Urinary bladder (tissue), 4 donors: Measurements from ENCODE around the gene TRIM17. TPM values are rescaled to one million over a fixed set of nuclear protein-coding genes. Genes with fewer than 3 reads are reported as not detected.

ENCODE experiments used
- DNase-seq: peaks from one replicate; pipeline ENCODE4 v3.0.0-alpha.2; 2015; ENCODE audit errors: extremely low spot score
- H3K27ac ChIP-seq: one replicate; pipeline ENCODE4 v1.5.1; 2013; ENCODE audit warnings: low read depth, mild to moderate bottlenecking, moderate library complexity
- H3K36me3 ChIP-seq: one replicate; pipeline ENCODE4 v1.6.1; 2013; ENCODE audit warnings: mild to moderate bottlenecking, moderate library complexity; ENCODE audit not compliant: insufficient read depth
- H3K4me1 ChIP-seq: one replicate; pipeline ENCODE4 v1.6.1; 2013; ENCODE audit warnings: mild to moderate bottlenecking, moderate library complexity; ENCODE audit not compliant: insufficient read depth
- H3K4me3 ChIP-seq: one replicate; pipeline ENCODE4 v1.5.1; 2013; ENCODE audit warnings: low read depth, low read length
- WGBS: extraction: QIAGEN DNeasy Blood & Tissue Kit; methylation state at CpG from one replicate; pipeline ENCODE4 v1.1.7; 2013; 5-methylcytosine and 5-hydroxymethylcytosine counted together
- polyA plus RNA-seq: library from polyadenylated mRNA; stranded (reverse); fragments of 200-250 nt; gene quantifications from one replicate; pipeline ENCODE4 v1.2.3, GENCODE V29; 2013
- total RNA-seq: library from RNA; depleted of rRNA; stranded (reverse); fragments of >200 nt; gene quantifications from one replicate; pipeline ENCODE4 v1.2.3, GENCODE V29; 2014
- donor health status: healthy with polysubstance abuse.
- donor health status: healthy.

The TRIM17 gene
- total and polyA plus RNA-seq, 2 donors, result 0.57 to 1.9 TPM

- Histone ChIP-seq H3K27ac (no peak overlapping the region), H3K36me3 (no peaks in the 10 kb centered on the region), H3K4me3 (no peak overlapping the region), H3K4me1 (no peaks in the 10 kb centered on the region)
- WGBS, result 79% methylated on average over 8 of the region's 8 CpGs
- no peak for DNase-seq
Observed at GRCh38 chr1:228379666-228380065, 37.0 kb downstream of the TRIM17 start.

- 4% methylated on average over 48 of the region's 48 CpGs for WGBS
- no peak for DNase-seq
Observed at GRCh38 chr1:228378873-228379460, 37.7 kb downstream of the TRIM17 start.

GRCh38 chr1:228378090-228378872 lies 38.4 kb downstream of the TRIM17 start:
- H3K36me3 ChIP-seq, result no peaks in the 10 kb centered on the region
- 6% methylated on average over 69 of the region's 73 CpGs for WGBS

More at GRCh38 chr1:228378873-228379460, 37.7 kb downstream of the TRIM17 start:
- H3K4me3 ChIP-seq, result peak overlapping the region; percentile 39
- no peak overlapping the region for H3K27ac ChIP-seq
- no peaks in the 10 kb centered on the region for H3K36me3 ChIP-seq
- H3K4me1 ChIP-seq, result no peaks in the 10 kb centered on the region

GRCh38 chr1:228377664-228378089 lies 39.0 kb downstream of the TRIM17 start:
- H3K4me1 ChIP-seq, result no peaks in the 10 kb centered on the region
- WGBS, result 69% methylated on average over 5 of the region's 5 CpGs
- DNase-seq, result no peak
- H3K36me3 ChIP-seq, result no peaks in the 10 kb centered on the region
- no peak overlapping the region for H3K4me3 ChIP-seq
- no peak overlapping the region for H3K27ac ChIP-seq

More at GRCh38 chr1:228378090-228378872, 38.4 kb downstream of the TRIM17 start:
- DNase-seq, result no peak
- no peaks in the 10 kb centered on the region for H3K4me1 ChIP-seq
- H3K4me3 ChIP-seq, result peak overlapping the region; percentile 39
- H3K27ac ChIP-seq, result no peak overlapping the region

- no peaks in the 10 kb centered on the region for H3K4me1 ChIP-seq
- DNase-seq, result no peak
- no peak overlapping the region for H3K4me3 ChIP-seq
- H3K27ac ChIP-seq, result no peak overlapping the region
- no peaks in the 10 kb centered on the region for H3K36me3 ChIP-seq
- 93% methylated on average over 31 of the region's 31 CpGs for WGBS
Observed at GRCh38 chr1:228376651-228377631, 39.7 kb downstream of the TRIM17 start.

GRCh38 chr1:228376262-228376628 lies 40.4 kb downstream of the TRIM17 start:
- DNase-seq, result no peak

GRCh38 chr1:228375578-228376261 lies 40.9 kb downstream of the TRIM17 start:
- DNase-seq, result no peak
- H3K4me3 ChIP-seq, result no peak overlapping the region
- H3K36me3 ChIP-seq, result no peaks in the 10 kb centered on the region
- WGBS, result 97% methylated on average over 22 of the region's 22 CpGs
- no peaks in the 10 kb centered on the region for H3K4me1 ChIP-seq
- no peak overlapping the region for H3K27ac ChIP-seq

More at GRCh38 chr1:228376262-228376628, 40.4 kb downstream of the TRIM17 start:
- H3K27ac ChIP-seq, result no peak overlapping the region
- H3K36me3 ChIP-seq, result no peaks in the 10 kb centered on the region
- H3K4me3 ChIP-seq, result no peak overlapping the region
- WGBS, result 91% methylated on average over 3 of the region's 3 CpGs
- H3K4me1 ChIP-seq, result no peaks in the 10 kb centered on the region

GRCh38 chr1:228374711-228375577 lies 41.7 kb downstream of the TRIM17 start:
- no peak for DNase-seq
- Histone ChIP-seq H3K4me1 (no peaks in the 10 kb centered on the region), H3K36me3 (no peaks in the 10 kb centered on the region), H3K4me3 (no peak overlapping the region), H3K27ac (no peak overlapping the region)
- 51% methylated on average over 25 of the region's 25 CpGs for WGBS

- H3K4me3 ChIP-seq, result no peak overlapping the region
- 91% methylated on average over 14 of the region's 14 CpGs for WGBS
- no peaks in the 10 kb centered on the region for H3K4me1 ChIP-seq
- no peaks in the 10 kb centered on the region for H3K36me3 ChIP-seq
- H3K27ac ChIP-seq, result no peak overlapping the region
- no peak for DNase-seq
Observed at GRCh38 chr1:228373681-228374571, 42.7 kb downstream of the TRIM17 start.

- Histone ChIP-seq H3K4me1 (no peaks in the 10 kb centered on the region), H3K27ac (no peak overlapping the region), H3K36me3 (no peaks in the 10 kb centered on the region), H3K4me3 (no peak overlapping the region)
- no peak for DNase-seq
- 84% methylated on average over 12 of the region's 12 CpGs for WGBS
Observed at GRCh38 chr1:228373004-228373680, 43.5 kb downstream of the TRIM17 start.
